K562 (cell line): Measurements from ENCODE around the gene CEP68. TPM values are rescaled to one million over a fixed set of nuclear protein-coding genes. Genes with fewer than 3 reads are reported as not detected.
A peak's percentile ranks its signal among the peaks of the same experiment; 100 is the strongest.

ENCODE experiments used
- BCL6 ChIP-seq: fragments of 250-450 bp; sonication (Bioruptor Pico); IDR thresholded peaks from 2 replicates; pipeline ENCODE4 v1.4.0; 2020
- CBX5 ChIP-seq: IDR thresholded peaks from 2 replicates; pipeline ENCODE4 v1.6.1; 2014; ENCODE audit warnings: low read depth, borderline replicate concordance
- CCNT2 ChIP-seq: IDR thresholded peaks from 2 replicates; pipeline ENCODE4 v1.6.1; 2011; ENCODE audit warnings: borderline replicate concordance, low read depth, mild to moderate bottlenecking, moderate library complexity, mixed read lengths, low read length; ENCODE audit not compliant: insufficient read length; ENCODE audit errors: extremely low read depth
- CSDE1 ChIP-seq, 2 experiments: fragments of 450-650 bp; IDR thresholded peaks; 2 replicates each; pipeline ENCODE4 v1.6.1; 2016; ENCODE audit warnings: mild to moderate bottlenecking in 1 of 2
- CTBP1 ChIP-seq: fragments of 450-650 bp; IDR thresholded peaks from 2 replicates; pipeline ENCODE4 v1.6.1; 2016; ENCODE audit warnings: borderline replicate concordance
- ETV1 ChIP-seq: fragments of 450-650 bp; conservative IDR thresholded peaks from 2 replicates; pipeline ENCODE4 v1.6.1; 2016; ENCODE audit warnings: missing genetic modification characterization, control low read depth, low read depth, missing compliant biosample characterization
- ETV5 ChIP-seq: sonication (generic); formaldehyde crosslinking; IDR thresholded peaks from 2 replicates; pipeline ENCODE4 v1.4.0; 2020; ENCODE audit warnings: low read depth, mild to moderate bottlenecking, missing genetic modification reagents
- HDAC3 ChIP-seq: fragments of 450-650 bp; IDR thresholded peaks from 2 replicates; pipeline ENCODE4 v1.6.1; 2018; ENCODE audit warnings: borderline replicate concordance, mild to moderate bottlenecking, moderate library complexity; ENCODE audit not compliant: partially characterized antibody
- MTA1 ChIP-seq: fragments of 450-650 bp; IDR thresholded peaks from 2 replicates; pipeline ENCODE4 v1.6.1; 2017; ENCODE audit warnings: borderline replicate concordance
- NR2C1 ChIP-seq, 2 experiments: fragments of 450-650 bp; IDR thresholded peaks; 2 replicates each; pipeline ENCODE4 v1.6.1; 2017; ENCODE audit warnings: mild to moderate bottlenecking in 2 of 2, antibody characterized with exemption in 1 of 2, inconsistent platforms in 1 of 2, missing compliant biosample characterization in 1 of 2, missing genetic modification characterization in 1 of 2
- NR4A1 ChIP-seq, 2 experiments: fragments of 250-450 bp in 1 of 2; fragments of 450-650 bp in 1 of 2; sonication (Bioruptor Pico) in 1 of 2; IDR thresholded peaks; 2 replicates each; pipeline versions ENCODE4 v1.4.0 to v1.6.1; 2016 to 2020; ENCODE audit warnings: mild to moderate bottlenecking in 2 of 2, missing compliant biosample characterization in 1 of 2, missing genetic modification characterization in 1 of 2, moderate library complexity in 1 of 2
- SIN3A ChIP-seq, 2 experiments: fragments of 150-350 bp in 1 of 2; IDR thresholded peaks; 2 replicates each; pipeline ENCODE4 v1.6.1; 2011 to 2016; ENCODE audit warnings: borderline replicate concordance in 2 of 2, low read depth in 2 of 2, low read length in 2 of 2, mild to moderate bottlenecking in 2 of 2, moderate library complexity in 2 of 2; ENCODE audit not compliant: control insufficient read depth in 1 of 2
- SMAD1 ChIP-seq: fragments of 150-350 bp; IDR thresholded peaks from 2 replicates; pipeline ENCODE4 v1.6.1; 2014; ENCODE audit warnings: low read length, low read depth; ENCODE audit not compliant: partially characterized antibody
- ZEB2 ChIP-seq: fragments of 450-650 bp; IDR thresholded peaks from 2 replicates; pipeline ENCODE4 v1.6.1; 2016
- ZNF263 ChIP-seq: sonication (generic); formaldehyde crosslinking; IDR thresholded peaks from 2 replicates; pipeline ENCODE4 v1.8.0; 2022; ENCODE audit warnings: mild to moderate bottlenecking, missing genetic modification reagents, borderline replicate concordance
- polyA plus RNA-seq, 8 experiments: library from polyadenylated mRNA; depleted of rRNA in 4 of 8; stranded (reverse) in 5 of 8; unstranded in 3 of 8; fragments of >200 nt; fragmentation: Nextera tagmentation in 2 of 8; fragmentation: Illumina TruSeq in 1 of 8; extraction: Ambion mirVana in 2 of 8; extraction: Trizol in 1 of 8; gene quantifications; 2 replicates each; pipeline versions ENCODE4 v1.2.1 to v1.2.3, GENCODE V29; 2011 to 2014; ENCODE audit warnings: inconsistent platforms in 1 of 8, missing spikeins in 1 of 8
- total RNA-seq, 7 experiments: library from RNA; depleted of rRNA in 6 of 7; stranded (reverse); fragments of >200 nt in 6 of 7; fragmentation: Illumina TruSeq in 2 of 7; extraction: Trizol in 2 of 7; gene quantifications; 2 replicates each; pipeline versions ENCODE4 v1.2.1 to v1.2.3, GENCODE V29; 2011 to 2021; ENCODE audit warnings: low replicate concordance in 1 of 7
- TF ChIP-seq, protein P1 (sequence below), 2 experiments: fragments of 450-650 bp; formaldehyde crosslinking in 1 of 2; IDR thresholded peaks; 2 replicates each; pipeline versions ENCODE4 v1.4.0 to v1.6.1; 2014 to 2020; ENCODE audit warnings: mild to moderate bottlenecking in 2 of 2, borderline replicate concordance in 1 of 2, low read depth in 1 of 2
- TF ChIP-seq, protein P2 (sequence below): fragments of 450-650 bp; IDR thresholded peaks from 2 replicates; pipeline ENCODE4 v1.6.1; 2016; ENCODE audit warnings: mild to moderate bottlenecking

CEP68 gene
- total and polyA plus RNA-seq, 9 of the 15 experiments (the other 6 are each of a cell fraction or from before 2014, with no cell fraction given): 1.4 to 8.5 (median 5.2) TPM

DNA sequence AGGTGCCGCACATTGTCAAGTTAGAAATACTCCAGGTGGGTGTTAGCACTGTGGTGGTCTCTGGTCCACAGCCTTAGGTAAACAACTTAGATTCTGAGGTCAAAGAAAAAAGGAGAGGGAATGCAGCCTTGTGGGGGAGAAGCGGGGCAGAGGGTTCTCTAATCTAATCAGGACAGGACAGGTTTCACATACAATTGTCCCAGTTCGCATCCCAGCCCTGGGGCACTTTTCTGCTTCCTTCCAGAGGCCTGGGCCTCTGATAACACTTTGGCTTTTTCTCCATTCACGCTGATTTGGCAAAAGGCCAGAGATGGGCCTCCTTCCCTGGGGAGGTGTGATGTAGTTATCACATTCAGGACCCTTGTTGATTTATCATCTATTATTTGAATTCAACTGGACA, 34.5 kb upstream of the CEP68 start (continued):
- TF ChIP-seq, protein P1, sequence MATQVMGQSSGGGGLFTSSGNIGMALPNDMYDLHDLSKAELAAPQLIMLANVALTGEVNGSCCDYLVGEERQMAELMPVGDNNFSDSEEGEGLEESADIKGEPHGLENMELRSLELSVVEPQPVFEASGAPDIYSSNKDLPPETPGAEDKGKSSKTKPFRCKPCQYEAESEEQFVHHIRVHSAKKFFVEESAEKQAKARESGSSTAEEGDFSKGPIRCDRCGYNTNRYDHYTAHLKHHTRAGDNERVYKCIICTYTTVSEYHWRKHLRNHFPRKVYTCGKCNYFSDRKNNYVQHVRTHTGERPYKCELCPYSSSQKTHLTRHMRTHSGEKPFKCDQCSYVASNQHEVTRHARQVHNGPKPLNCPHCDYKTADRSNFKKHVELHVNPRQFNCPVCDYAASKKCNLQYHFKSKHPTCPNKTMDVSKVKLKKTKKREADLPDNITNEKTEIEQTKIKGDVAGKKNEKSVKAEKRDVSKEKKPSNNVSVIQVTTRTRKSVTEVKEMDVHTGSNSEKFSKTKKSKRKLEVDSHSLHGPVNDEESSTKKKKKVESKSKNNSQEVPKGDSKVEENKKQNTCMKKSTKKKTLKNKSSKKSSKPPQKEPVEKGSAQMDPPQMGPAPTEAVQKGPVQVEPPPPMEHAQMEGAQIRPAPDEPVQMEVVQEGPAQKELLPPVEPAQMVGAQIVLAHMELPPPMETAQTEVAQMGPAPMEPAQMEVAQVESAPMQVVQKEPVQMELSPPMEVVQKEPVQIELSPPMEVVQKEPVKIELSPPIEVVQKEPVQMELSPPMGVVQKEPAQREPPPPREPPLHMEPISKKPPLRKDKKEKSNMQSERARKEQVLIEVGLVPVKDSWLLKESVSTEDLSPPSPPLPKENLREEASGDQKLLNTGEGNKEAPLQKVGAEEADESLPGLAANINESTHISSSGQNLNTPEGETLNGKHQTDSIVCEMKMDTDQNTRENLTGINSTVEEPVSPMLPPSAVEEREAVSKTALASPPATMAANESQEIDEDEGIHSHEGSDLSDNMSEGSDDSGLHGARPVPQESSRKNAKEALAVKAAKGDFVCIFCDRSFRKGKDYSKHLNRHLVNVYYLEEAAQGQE (IDR thresholded peaks at IDR 0.05; ENCODE audit: borderline replicate concordance): peak; percentile 36; the same call in 1 of the 2 replicates
- TF ChIP-seq, protein P1 (CRISPR knock-in tag; IDR thresholded peaks at IDR 0.05; ENCODE audit: low read depth): no peak
- TF ChIP-seq ZEB2 (peak; percentile 90), CTBP1 (peak; percentile 96), ETV1 (tag) (peak; percentile 67), CSDE1 (IDR thresholded peaks at IDR 0.05) (no peak), SMAD1 (peak; percentile 96), ETV5 (CRISPR knock-in tag) (peak; percentile 89), NR2C1 (IDR thresholded peaks at IDR 0.05) (no peak), NR2C1 (tag; IDR thresholded peaks at IDR 0.05) (no peak), MTA1 (peak; percentile 70), SIN3A (IDR thresholded peaks at IDR 0.05; ENCODE audit: borderline replicate concordance in 2 of 2, control insufficient read depth in 1 of 2, low read depth in 2 of 2, low read length in 2 of 2) (no peak), NR4A1 (CRISPR knock-in tag; IDR thresholded peaks at IDR 0.05) (no peak), NR4A1 (tag; IDR thresholded peaks at IDR 0.05) (peak; percentile 79; the same call in 1 of the 2 replicates), ZNF263 (no peak; the same call in 1 of the 2 replicates), BCL6 (CRISPR knock-in tag) (no peak), HDAC3 (peak; percentile 89), CBX5 (no peak), CCNT2 (peak; percentile 96)
- TF ChIP-seq, protein P2, sequence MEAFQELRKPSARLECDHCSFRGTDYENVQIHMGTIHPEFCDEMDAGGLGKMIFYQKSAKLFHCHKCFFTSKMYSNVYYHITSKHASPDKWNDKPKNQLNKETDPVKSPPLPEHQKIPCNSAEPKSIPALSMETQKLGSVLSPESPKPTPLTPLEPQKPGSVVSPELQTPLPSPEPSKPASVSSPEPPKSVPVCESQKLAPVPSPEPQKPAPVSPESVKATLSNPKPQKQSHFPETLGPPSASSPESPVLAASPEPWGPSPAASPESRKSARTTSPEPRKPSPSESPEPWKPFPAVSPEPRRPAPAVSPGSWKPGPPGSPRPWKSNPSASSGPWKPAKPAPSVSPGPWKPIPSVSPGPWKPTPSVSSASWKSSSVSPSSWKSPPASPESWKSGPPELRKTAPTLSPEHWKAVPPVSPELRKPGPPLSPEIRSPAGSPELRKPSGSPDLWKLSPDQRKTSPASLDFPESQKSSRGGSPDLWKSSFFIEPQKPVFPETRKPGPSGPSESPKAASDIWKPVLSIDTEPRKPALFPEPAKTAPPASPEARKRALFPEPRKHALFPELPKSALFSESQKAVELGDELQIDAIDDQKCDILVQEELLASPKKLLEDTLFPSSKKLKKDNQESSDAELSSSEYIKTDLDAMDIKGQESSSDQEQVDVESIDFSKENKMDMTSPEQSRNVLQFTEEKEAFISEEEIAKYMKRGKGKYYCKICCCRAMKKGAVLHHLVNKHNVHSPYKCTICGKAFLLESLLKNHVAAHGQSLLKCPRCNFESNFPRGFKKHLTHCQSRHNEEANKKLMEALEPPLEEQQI: peak; percentile 55
